B cell (primary cell): ENCODE data around the gene LYZL6. TPM values are rescaled to one million over a fixed set of nuclear protein-coding genes. Genes with fewer than 3 reads are reported as not detected.

ENCODE experiments used
- ATAC-seq: fragments of 200-7000 bp; cut with Tn5 transposase; one replicate; pipeline ENCODE4 v1.10.0; 2021; ENCODE audit warnings: low read depth, mild to moderate bottlenecking, moderate number of reproducible peaks, moderate library complexity
- CTCF ChIA-PET: fragments of 350-600 bp; sonication (Branson Sonifier 250); formaldehyde crosslinking; loops from one replicate; lab custom pipeline; 2021; ENCODE audit warnings: antibody characterized with exemption, inconsistent platforms; lab: Charles Lee
- POLR2A ChIA-PET: fragments of 350-600 bp; sonication (Branson Sonifier 250); formaldehyde crosslinking; loops from one replicate; lab custom pipeline; 2021; ENCODE audit warnings: antibody characterized with exemption; lab: Charles Lee
- DNase-seq: peaks from one replicate; pipeline ENCODE4 v3.0.0; 2013
- H2AFZ ChIP-seq: 2 replicates; pipeline ENCODE4 v1.6.1; 2012; ENCODE audit warnings: mild to moderate bottlenecking, low read depth, low read length; ENCODE audit not compliant: insufficient read depth, poor library complexity, severe bottlenecking
- H3K27ac ChIP-seq, 2 donors: 1 replicate in 1 of 2; 2 replicates in 1 of 2; pipeline ENCODE4 v1.5.1; 2012 to 2013; ENCODE audit warnings: low read length in 2 of 2, mild to moderate bottlenecking in 2 of 2, moderate library complexity in 1 of 2
- H3K27me3 ChIP-seq, 4 experiments: fragments of 200-600 bp in 1 of 4; sonication (generic) in 1 of 4; replicated peaks in 1 of 4; 1 replicate in 2 of 4; 2 replicates in 2 of 4; pipeline versions ENCODE4 v1.6.1 to v1.7.0; 2013 to 2016; ENCODE audit warnings: low read length in 3 of 4, mild to moderate bottlenecking in 2 of 4, mixed read lengths in 1 of 4, moderate library complexity in 1 of 4; ENCODE audit not compliant: insufficient read depth in 4 of 4, control insufficient read depth in 3 of 4; ENCODE audit errors: control extremely low read depth in 1 of 4
- H3K36me3 ChIP-seq, 2 experiments: replicated peaks in 1 of 2; 1 replicate in 1 of 2; 2 replicates in 1 of 2; pipeline versions ENCODE4 v1.6.1 to v1.7.1; 2013; ENCODE audit warnings: low read length in 1 of 2; ENCODE audit not compliant: insufficient read depth in 2 of 2, control insufficient read depth in 1 of 2; ENCODE audit errors: control extremely low read depth in 1 of 2, extremely low read depth in 1 of 2
- H3K4me1 ChIP-seq, 2 donors: fragments of 200-600 bp in 1 of 2; sonication (generic) in 1 of 2; 1 replicate in 1 of 2; 2 replicates in 1 of 2; pipeline versions ENCODE4 v1.5.1 to v1.6.1; 2013 to 2017; ENCODE audit warnings: low read length in 2 of 2; ENCODE audit not compliant: control insufficient read depth in 2 of 2, insufficient read depth in 2 of 2
- H3K4me2 ChIP-seq: replicated peaks from 2 replicates; pipeline ENCODE3; 2012; ENCODE audit warnings: mild to moderate bottlenecking, low read depth, low read length; ENCODE audit not compliant: poor library complexity, severe bottlenecking
- H3K4me3 ChIP-seq, 5 experiments: fragments of 200-600 bp in 1 of 5; sonication (generic) in 1 of 5; 1 replicate in 3 of 5; 2 replicates in 2 of 5; pipeline versions ENCODE4 v1.5.1 to v1.7.0; 2011 to 2016; ENCODE audit warnings: low read length in 4 of 5, mild to moderate bottlenecking in 4 of 5, low read depth in 2 of 5, control low read depth in 1 of 5, moderate library complexity in 1 of 5; ENCODE audit not compliant: insufficient read depth in 1 of 5; ENCODE audit errors: control extremely low read depth in 1 of 5, extremely low read depth in 1 of 5
- H3K79me2 ChIP-seq: fragments of 200-600 bp; sonication (generic); one replicate; pipeline ENCODE4 v1.6.0; 2016; ENCODE audit warnings: low read length; ENCODE audit not compliant: control insufficient read depth, insufficient read depth
- H3K9ac ChIP-seq: fragments of 200-600 bp; sonication (generic); 2 replicates; pipeline ENCODE4 v1.6.1; 2017; ENCODE audit warnings: mild to moderate bottlenecking, low read length, moderate library complexity
- H3K9me3 ChIP-seq, 3 donors: one replicate each; pipeline versions ENCODE4 v1.6.1 to v1.7.1; 2013; ENCODE audit warnings: low read length in 2 of 3; ENCODE audit not compliant: control insufficient read depth in 2 of 3, insufficient read depth in 1 of 3; ENCODE audit errors: control extremely low read depth in 1 of 3
- H4K20me1 ChIP-seq: 2 replicates; pipeline ENCODE4 v1.6.0; 2012; ENCODE audit warnings: mild to moderate bottlenecking, low read length; ENCODE audit not compliant: insufficient read depth, control insufficient read depth, poor library complexity, severe bottlenecking
- H3K27ac Mint-ChIP-seq: one replicate; pipeline ENCODE4 v1.8.0; 2021; ENCODE audit warnings: mixed read lengths
- H3K27me3 Mint-ChIP-seq: one replicate; pipeline ENCODE4 v1.8.0; 2021; ENCODE audit warnings: mixed read lengths
- H3K4me1 Mint-ChIP-seq: one replicate; pipeline ENCODE4 v1.8.0; 2021; ENCODE audit warnings: mixed read lengths
- H3K4me3 Mint-ChIP-seq: one replicate; pipeline ENCODE4 v1.8.0; 2021; ENCODE audit warnings: mixed read lengths
- H3K9me3 Mint-ChIP-seq: one replicate; pipeline ENCODE4 v1.8.0; 2022; ENCODE audit warnings: mixed read lengths; ENCODE audit not compliant: insufficient read depth
- EZH2 ChIP-seq: IDR thresholded peaks from 2 replicates; pipeline ENCODE4 v1.6.1; 2012; ENCODE audit warnings: borderline replicate concordance, low read depth, mild to moderate bottlenecking, moderate library complexity, low read length; ENCODE audit not compliant: insufficient read depth, poor library complexity, severe bottlenecking
- WGBS: methylation state at CpG from one replicate; pipeline ENCODE4 v1.1.5; 2013; ENCODE audit warnings: missing lambda C conversion rate; ENCODE audit not compliant: insufficient coverage; 5-methylcytosine and 5-hydroxymethylcytosine counted together
- intact Hi-C: fragments of 100-400 bp; cut with micrococcal nuclease; formaldehyde crosslinking; loops from one replicate; pipeline ENCODE4 v1.10.0; 2022
- polyA plus RNA-seq: library from polyadenylated mRNA; depleted of rRNA; stranded (reverse); fragments of >200 nt; gene quantifications from 2 replicates; pipeline ENCODE4 v1.2.3, GENCODE V29; 2012
- total RNA-seq, 2 donors: library from RNA; stranded (reverse); fragments of 120-200 nt in 1 of 2; gene quantifications; 1 replicate in 1 of 2; 2 replicates in 1 of 2; pipeline versions ENCODE4 v1.2.3 to v1.2.4, GENCODE V29; 2013 to 2022
- TF ChIP-seq, protein P1 (sequence below): fragments of 200-600 bp; IDR thresholded peaks from one replicate; pipeline ENCODE4 v1.8.0; 2022; ENCODE audit warnings: antibody characterized with exemption, mild to moderate bottlenecking

Gene LYZL6
- total and polyA plus RNA-seq, 2 donors (not counting 1 experiment from before 2014, with no cell fraction given), result not detected

DNA sequence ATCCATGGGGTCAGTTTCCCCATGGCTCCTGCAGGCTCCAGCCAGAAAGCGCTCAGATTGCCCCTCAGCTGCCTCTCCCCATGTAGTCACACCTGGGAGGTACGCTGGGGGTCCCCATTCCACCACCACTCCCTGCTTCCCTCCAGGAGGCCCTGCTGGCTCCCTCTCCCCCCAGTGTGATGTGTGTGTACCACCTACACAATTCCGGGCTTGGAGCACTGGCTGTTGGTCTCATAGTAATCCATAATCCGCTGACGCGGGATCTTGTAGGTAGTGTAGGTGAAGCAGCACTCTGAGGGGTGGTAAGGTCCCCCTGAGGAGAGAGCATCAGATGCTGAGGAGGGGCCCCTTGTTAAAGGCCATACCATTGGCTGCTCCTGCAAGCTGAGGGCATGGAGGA is 40.6 kb upstream of the LYZL6 start:
- ATAC-seq (no peak), DNase-seq (no peak)
- intact Hi-C loops, result no loop called here
- Histone ChIP-seq H4K20me1 (no peaks in the 10 kb centered on the region), H3K4me3 (no peak overlapping the region), H3K27ac (no peak overlapping the region), H3K27me3 (peaks cover 0 to 3% (median 1%) of the 10 kb centered on the region in 4 experiments), H3K4me2 (no peak overlapping the region), H3K36me3 (no peaks in the 10 kb centered on the region), H3K9me3 (peaks cover 0 to 5% (median 5%) of the 10 kb centered on the region in 3 donors), H3K9ac (no peak overlapping the region), H2AFZ (no peak overlapping the region), H3K4me1 (peaks cover 0 to 3% of the 10 kb centered on the region in 2 donors), H3K79me2 (no peaks in the 10 kb centered on the region)
- H3K4me3 Mint-ChIP-seq, result no peak overlapping the region
- ChIA-PET CTCF (interaction anchor here (1.2 to 15.7 kb wide), 4 partner anchors 12 to 165 kb away, joined by 3 to 639 read pairs (median 15); no protein-coding TSS in a partner anchor), POLR2A (no interaction called here)
- peaks cover 5% of the 10 kb centered on the region for H3K9me3 Mint-ChIP-seq
- H3K27me3 Mint-ChIP-seq, result peaks cover 9% of the 10 kb centered on the region
- H3K27ac Mint-ChIP-seq, result no peak overlapping the region
- peaks cover 1% of the 10 kb centered on the region for H3K4me1 Mint-ChIP-seq
- TF ChIP-seq EZH2, result no peak
- TF ChIP-seq, protein P1, sequence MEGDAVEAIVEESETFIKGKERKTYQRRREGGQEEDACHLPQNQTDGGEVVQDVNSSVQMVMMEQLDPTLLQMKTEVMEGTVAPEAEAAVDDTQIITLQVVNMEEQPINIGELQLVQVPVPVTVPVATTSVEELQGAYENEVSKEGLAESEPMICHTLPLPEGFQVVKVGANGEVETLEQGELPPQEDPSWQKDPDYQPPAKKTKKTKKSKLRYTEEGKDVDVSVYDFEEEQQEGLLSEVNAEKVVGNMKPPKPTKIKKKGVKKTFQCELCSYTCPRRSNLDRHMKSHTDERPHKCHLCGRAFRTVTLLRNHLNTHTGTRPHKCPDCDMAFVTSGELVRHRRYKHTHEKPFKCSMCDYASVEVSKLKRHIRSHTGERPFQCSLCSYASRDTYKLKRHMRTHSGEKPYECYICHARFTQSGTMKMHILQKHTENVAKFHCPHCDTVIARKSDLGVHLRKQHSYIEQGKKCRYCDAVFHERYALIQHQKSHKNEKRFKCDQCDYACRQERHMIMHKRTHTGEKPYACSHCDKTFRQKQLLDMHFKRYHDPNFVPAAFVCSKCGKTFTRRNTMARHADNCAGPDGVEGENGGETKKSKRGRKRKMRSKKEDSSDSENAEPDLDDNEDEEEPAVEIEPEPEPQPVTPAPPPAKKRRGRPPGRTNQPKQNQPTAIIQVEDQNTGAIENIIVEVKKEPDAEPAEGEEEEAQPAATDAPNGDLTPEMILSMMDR, result no peak
- 98% methylated on average over 5 of the region's 6 CpGs for WGBS

DNA sequence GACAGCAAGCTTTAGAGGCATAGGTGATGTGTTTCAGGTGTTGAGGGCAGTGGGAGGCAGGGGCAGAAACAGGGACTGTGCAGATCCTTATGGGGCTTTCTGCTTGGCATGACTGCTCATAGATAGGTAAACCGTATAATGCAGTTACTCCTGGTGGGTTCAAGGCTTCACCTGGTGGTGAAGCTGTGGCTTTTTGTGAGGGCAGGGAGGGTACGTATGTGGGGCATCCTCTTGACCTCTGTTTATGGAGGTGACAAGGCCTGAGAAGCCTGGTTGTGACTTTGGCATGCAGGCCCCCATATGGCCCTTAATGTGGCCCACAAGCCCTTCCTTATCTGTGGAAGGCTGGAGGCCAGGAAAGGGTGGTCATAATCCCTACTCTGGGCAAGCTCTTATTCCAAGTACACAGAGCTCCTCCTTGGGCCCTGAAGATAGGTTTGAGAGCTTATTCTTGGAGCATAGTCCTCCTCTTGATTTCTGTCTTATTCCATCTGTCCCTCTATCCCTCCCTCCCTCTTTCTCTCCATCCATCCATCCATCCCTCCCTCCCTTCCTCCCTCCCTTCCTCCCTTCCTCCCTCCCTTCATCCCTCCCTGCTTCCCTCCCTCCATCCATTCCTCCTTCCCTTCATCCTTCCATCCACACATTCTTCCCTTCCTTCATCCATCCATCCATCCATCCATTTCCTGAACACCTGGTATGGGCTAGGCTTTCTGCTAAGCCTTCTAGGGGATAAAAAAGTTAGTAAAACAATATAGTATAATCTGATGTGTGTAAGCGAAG is 39.1 kb upstream of the LYZL6 start:
- Histone ChIP-seq H3K27ac (no peak overlapping the region), H4K20me1 (no peaks in the 10 kb centered on the region), H3K27me3 (peaks cover 0 to 3% (median 1%) of the 10 kb centered on the region in 4 experiments), H2AFZ (no peak overlapping the region), H3K36me3 (no peaks in the 10 kb centered on the region), H3K9ac (no peak overlapping the region), H3K4me1 (peaks cover 0 to 3% of the 10 kb centered on the region in 2 donors), H3K4me2 (no peak overlapping the region), H3K9me3 (no peaks in the 10 kb centered on the region), H3K79me2 (no peaks in the 10 kb centered on the region), H3K4me3 (no peak overlapping the region)
- intact Hi-C loops, result no loop called here
- ATAC-seq (no peak), DNase-seq (no peak)
- ChIA-PET POLR2A (no interaction called here), CTCF (interaction anchor here (0.7 to 15.7 kb wide), 10 partner anchors 11 to 515 kb away, joined by 3 to 639 read pairs (median 6); no protein-coding TSS in a partner anchor)
- Mint-ChIP-seq H3K4me3 (no peak overlapping the region), H3K4me1 (peaks cover 4% of the 10 kb centered on the region), H3K9me3 (no peaks in the 10 kb centered on the region), H3K27me3 (peaks cover 13% of the 10 kb centered on the region), H3K27ac (no peak overlapping the region)
- 88% methylated on average over 1 of the region's 3 CpGs for WGBS
- no peak for TF ChIP-seq EZH2
- TF ChIP-seq, protein P1, result no peak
